Activated CD8-positive, alpha-beta memory T cell treated with anti-CD3 and anti-CD28 coated beads for 1 hour (primary cell): ENCODE measurements around the gene TDP1.
"Not testable (repeated sequence)": the region's sequence is repeated elsewhere in the genome, so short reads cannot be mapped to it uniquely, and the experiment has no call there.

Experiments used
- DNase-seq, 2 donors: peaks; one replicate each; pipeline ENCODE4 v3.0.0-alpha.2; 2020; ENCODE audit warnings: low read depth in 1 of 2; ENCODE audit errors: extremely low read depth in 1 of 2

TDP1 gene

GRCh38 chr14:89988787-89989186 lies 33.1 kb downstream of the TDP1 start:
- no peak for DNase-seq

- DNase-seq, result no peak
These were observed 34.5 kb downstream of the TDP1 start for GRCh38 chr14:89990218-89990617.

- no peak for DNase-seq
These were observed 35.0 kb downstream of the TDP1 start for GRCh38 chr14:89990623-89991275.

- no peak for DNase-seq
These were observed 36.5 kb downstream of the TDP1 start for GRCh38 chr14:89992273-89992672.

- DNase-seq, result no peak
These were observed 41.2 kb downstream of the TDP1 start for GRCh38 chr14:89996963-89997362.

GRCh38 chr14:90000935-90001334 lies 45.2 kb downstream of the TDP1 start:
- DNase-seq, result no peak

GRCh38 chr14:90003526-90004307 lies 48.0 kb downstream of the TDP1 start:
- no peak for DNase-seq

- DNase-seq, result no peak
These were observed 49.7 kb downstream of the TDP1 start for GRCh38 chr14:90005441-90005840.

- DNase-seq, result no peak
These were observed 50.3 kb downstream of the TDP1 start for GRCh38 chr14:90005939-90006530.

- no peak for DNase-seq
These were observed 61.6 kb downstream of the TDP1 start for GRCh38 chr14:90017371-90017770.

- no peak for DNase-seq
These were observed 64.2 kb downstream of the TDP1 start for GRCh38 chr14:90019824-90020523.

GRCh38 chr14:90023176-90023896 lies 67.6 kb downstream of the TDP1 start:
- no peak for DNase-seq

GRCh38 chr14:90024910-90025309 lies 69.2 kb downstream of the TDP1 start:
- no peak for DNase-seq

GRCh38 chr14:90026608-90027007 lies 70.9 kb downstream of the TDP1 start:
- DNase-seq, result not testable (repeated sequence)

GRCh38 chr14:90027842-90028241 lies 72.1 kb downstream of the TDP1 start:
- no peak for DNase-seq

GRCh38 chr14:90034156-90034555 lies 78.4 kb downstream of the TDP1 start:
- no peak for DNase-seq

GRCh38 chr14:90034835-90035525 lies 79.3 kb downstream of the TDP1 start:
- DNase-seq, result no peak

- no peak for DNase-seq
These were observed 83.7 kb downstream of the TDP1 start for GRCh38 chr14:90039253-90040010.

GRCh38 chr14:90040411-90040810 lies 84.7 kb downstream of the TDP1 start:
- no peak for DNase-seq
